AG04450 (cell line): ENCODE results near the gene CSH1. TPM values are rescaled to one million over a fixed set of nuclear protein-coding genes. Genes with fewer than 3 reads are reported as not detected.

Experiments used
- CTCF ChIA-PET: fragments of 300-600, 350-600 bp; formaldehyde crosslinking; extraction: SDS; loops from one replicate; lab custom pipeline; 2022; ENCODE audit warnings: antibody characterized with exemption, inconsistent platforms; lab: Charles Lee
- POLR2A ChIA-PET: fragments of 350-600 bp; formaldehyde crosslinking; extraction: SDS; loops from one replicate; lab custom pipeline; 2021; ENCODE audit warnings: antibody characterized with exemption, inconsistent platforms; lab: Yijun Ruan, JAX
- DNase-seq: peaks from one replicate; pipeline ENCODE4 v3.0.0-alpha.2; 2011; ENCODE audit warnings: low read depth, low spot score
- H3K27ac ChIP-seq: one replicate; pipeline ENCODE4 v1.5.1; 2012; ENCODE audit warnings: low read depth, low read length, control low read depth
- H3K27me3 ChIP-seq: one replicate; pipeline ENCODE4 v1.6.0; 2012; ENCODE audit warnings: low read length; ENCODE audit not compliant: control insufficient read depth, insufficient read depth
- H3K4me3 ChIP-seq: 2 replicates; pipeline ENCODE4 v1.5.1; 2011; ENCODE audit warnings: mild to moderate bottlenecking, low read depth, low read length, control low read depth
- H3K9me3 ChIP-seq: 2 replicates; pipeline ENCODE4 v1.5.1; 2012; ENCODE audit warnings: low read length; ENCODE audit not compliant: control insufficient read depth, insufficient read depth
- CTCF ChIP-seq: IDR thresholded peaks from 2 replicates; pipeline ENCODE4 v1.5.1; 2011; ENCODE audit warnings: low read depth, low read length, control low read depth, inconsistent platforms
- polyA plus RNA-seq: library from polyadenylated mRNA; depleted of rRNA; stranded (reverse); fragments of >200 nt; gene quantifications from 2 replicates; pipeline ENCODE4 v1.2.3, GENCODE V29; 2011

CSH1 gene
- polyA plus RNA-seq, 1 experiment: not detected

GRCh38 chr17:63941751-63942150 is 45.4 kb upstream of the CSH1 start:
- H3K27ac ChIP-seq: no peak overlapping the region
- DNase-seq: no peak
- peaks cover 3% of the 10 kb centered on the region for H3K27me3 ChIP-seq
- H3K9me3 ChIP-seq: peaks cover 3% of the 10 kb centered on the region; the same call in 1 of the 2 replicates
- no peak overlapping the region for H3K4me3 ChIP-seq
- ChIA-PET POLR2A (no interaction called here), CTCF (no interaction called here)
- no peak for TF ChIP-seq CTCF

GRCh38 chr17:63941162-63941561 is 44.8 kb upstream of the CSH1 start:
- no peak for DNase-seq
- no peak overlapping the region for H3K27ac ChIP-seq
- H3K9me3 ChIP-seq: peaks cover 3% of the 10 kb centered on the region; the same call in 1 of the 2 replicates
- ChIA-PET POLR2A (no interaction called here), CTCF (no interaction called here)
- TF ChIP-seq CTCF: no peak
- no peak overlapping the region for H3K4me3 ChIP-seq
- H3K27me3 ChIP-seq: peaks cover 3% of the 10 kb centered on the region

GRCh38 chr17:63940584-63940983 is 44.2 kb upstream of the CSH1 start:
- ChIA-PET CTCF (no interaction called here), POLR2A (no interaction called here)
- no peak overlapping the region for H3K27ac ChIP-seq
- no peak for TF ChIP-seq CTCF
- H3K9me3 ChIP-seq: peaks cover 3% of the 10 kb centered on the region; the same call in 1 of the 2 replicates
- peaks cover 5% of the 10 kb centered on the region for H3K27me3 ChIP-seq
- no peak for DNase-seq
- no peak overlapping the region for H3K4me3 ChIP-seq

GRCh38 chr17:63939884-63940283 is 43.5 kb upstream of the CSH1 start:
- no peak overlapping the region for H3K27ac ChIP-seq
- CTCF ChIA-PET: interaction anchor here (1.3 kb wide), 1 partner anchor 21 kb away, joined by 3 read pairs; no protein-coding TSS in a partner anchor
- TF ChIP-seq CTCF: no peak
- POLR2A ChIA-PET: no interaction called here
- no peak for DNase-seq
- H3K9me3 ChIP-seq: peaks cover 3% of the 10 kb centered on the region; the same call in 1 of the 2 replicates
- H3K27me3 ChIP-seq: peaks cover 10% of the 10 kb centered on the region
- no peak overlapping the region for H3K4me3 ChIP-seq

- TF ChIP-seq CTCF: no peak
- no peak overlapping the region for H3K4me3 ChIP-seq
- H3K27ac ChIP-seq: no peak overlapping the region
- H3K27me3 ChIP-seq: peaks cover 14% of the 10 kb centered on the region
- no peak for DNase-seq
- CTCF ChIA-PET: interaction anchor here (1.3 kb wide), 1 partner anchor 20 kb away, joined by 3 read pairs; no protein-coding TSS in a partner anchor
- H3K9me3 ChIP-seq: peaks cover 3% of the 10 kb centered on the region; the same call in 1 of the 2 replicates
- POLR2A ChIA-PET: no interaction called here
Observed at GRCh38 chr17:63939401-63939800, 43.0 kb upstream of the CSH1 start.
